H1 (cell line): Measurements from ENCODE around the gene IQGAP1.

Experiments used
- POLR2A ChIP-seq, 2 experiments: IDR thresholded peaks; 1 replicate in 1 of 2; 2 replicates in 1 of 2; pipeline ENCODE4 v1.6.1; 2011; ENCODE audit warnings: low read depth in 2 of 2, low read length in 2 of 2, mild to moderate bottlenecking in 2 of 2; ENCODE audit errors: control extremely low read depth in 1 of 2
- POLR2AphosphoS5 ChIP-seq: IDR thresholded peaks from 2 replicates; pipeline ENCODE4 v1.6.1; 2011; ENCODE audit warnings: low read depth, low read length

DNA sequence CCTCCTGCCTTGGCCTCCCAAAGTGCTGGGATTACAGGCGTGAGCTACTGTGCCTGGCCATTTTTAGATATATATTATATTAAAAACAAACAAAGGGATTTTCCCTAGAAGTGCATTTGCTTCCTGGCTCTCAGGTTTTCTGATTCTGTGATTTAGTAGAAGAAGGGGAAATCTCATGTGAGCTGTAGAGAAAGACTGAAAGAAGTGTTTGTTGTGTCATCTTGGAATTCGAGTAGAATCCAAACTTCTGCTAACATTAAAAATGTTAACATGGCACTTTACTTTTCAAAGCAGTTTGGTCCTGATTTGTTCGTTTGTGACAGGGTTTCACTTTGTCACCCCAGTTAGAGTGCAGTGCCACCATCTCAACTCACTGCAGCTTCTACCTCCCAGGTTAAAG, 34.9 kb downstream of the IQGAP1 start:
- TF ChIP-seq POLR2AphosphoS5 (no peak), POLR2A (IDR thresholded peaks at IDR 0.05; ENCODE audit: control extremely low read depth in 1 of 2, low read depth in 2 of 2, low read length in 2 of 2) (no peak)
